ENCODE data around the gene PIP4K2C. TPM values are rescaled to one million over a fixed set of nuclear protein-coding genes. Genes with fewer than 3 reads are reported as not detected.
A peak's percentile ranks its signal among the peaks of the same experiment; 100 is the strongest.

PIP4K2C gene
- total RNA-seq, 1 donor = 19.4 TPM

- TF ChIP-seq CTCF (IDR thresholded peaks at IDR 0.05; ENCODE audit: insufficient read depth, low read length) = no peak
- H3K4me3 ChIP-seq (ENCODE audit: low read depth, low read length) = no peak overlapping the region
- DNase-seq (ENCODE audit: low read depth) = no peak
These were observed 28.6 kb downstream of the PIP4K2C start for GRCh38 chr12:57619434-57620244.

DNA sequence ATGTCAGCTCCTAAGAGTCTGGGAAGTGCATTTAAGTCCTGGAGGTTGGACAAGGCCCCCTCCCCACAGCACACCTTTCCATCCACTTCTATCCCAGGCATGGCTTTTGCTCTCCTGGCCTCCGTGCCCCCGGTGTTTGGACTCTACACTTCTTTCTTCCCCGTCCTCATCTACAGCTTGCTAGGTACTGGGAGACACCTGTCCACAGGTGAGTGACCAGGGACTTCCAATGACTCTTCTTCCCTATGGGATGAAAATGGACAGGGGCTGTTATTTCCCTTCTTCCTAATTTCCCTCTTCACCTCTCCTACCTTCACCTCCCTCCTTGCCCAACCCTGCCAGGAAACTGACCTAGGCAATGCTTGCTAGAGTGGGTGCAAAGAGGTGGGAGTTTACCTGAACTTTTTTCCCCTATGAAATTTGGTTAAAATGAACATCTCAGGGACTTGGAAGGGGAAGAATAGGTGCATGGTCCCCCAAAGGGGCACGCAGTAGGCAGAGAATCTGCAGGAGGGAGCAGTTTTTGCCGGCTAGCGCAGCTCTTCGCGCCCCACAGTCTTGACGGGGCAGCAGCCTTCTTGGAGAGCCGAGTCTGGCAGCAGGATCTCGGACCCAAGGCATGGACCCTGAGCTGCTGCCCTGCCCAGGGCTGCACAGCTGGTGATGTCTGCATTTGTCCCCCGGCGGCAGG lies 29.4 kb downstream of the PIP4K2C start:
- no peak for TF ChIP-seq CTCF (IDR thresholded peaks at IDR 0.05; ENCODE audit: insufficient read depth, low read length)
- no peak for DNase-seq (ENCODE audit: low read depth)
- no peak overlapping the region for H3K4me3 ChIP-seq (ENCODE audit: low read depth, low read length)

DNA sequence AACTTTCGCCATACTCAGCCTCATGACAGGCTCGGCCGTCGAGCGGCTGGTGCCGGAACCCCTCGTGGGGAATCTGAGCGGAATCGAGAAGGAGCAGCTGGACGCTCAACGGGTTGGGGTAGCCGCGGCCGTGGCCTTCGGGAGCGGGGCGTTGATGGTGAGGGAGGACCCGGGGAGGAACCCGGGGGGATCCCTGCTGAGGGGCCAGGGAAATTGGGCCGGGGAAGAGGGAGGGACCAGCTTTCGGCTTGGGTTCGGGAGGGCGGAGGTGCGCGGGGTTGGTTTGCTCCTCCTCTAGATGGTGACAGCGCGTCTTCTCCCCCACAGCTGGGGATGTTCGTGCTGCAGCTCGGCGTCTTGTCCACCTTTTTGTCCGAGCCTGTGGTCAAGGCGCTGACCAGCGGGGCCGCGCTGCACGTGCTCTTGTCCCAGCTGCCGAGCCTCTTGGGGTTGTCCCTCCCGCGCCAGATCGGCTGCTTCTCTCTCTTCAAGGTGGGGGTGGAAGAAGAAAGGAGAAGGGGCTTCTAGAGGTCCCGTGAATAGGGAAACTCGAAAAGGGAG lies 30.0 kb downstream of the PIP4K2C start:
- TF ChIP-seq CTCF (IDR thresholded peaks at IDR 0.05; ENCODE audit: insufficient read depth, low read length) = no peak
- no peak for DNase-seq (ENCODE audit: low read depth)
- peak overlapping the region; percentile 56 for H3K4me3 ChIP-seq (ENCODE audit: low read depth, low read length)

DNA sequence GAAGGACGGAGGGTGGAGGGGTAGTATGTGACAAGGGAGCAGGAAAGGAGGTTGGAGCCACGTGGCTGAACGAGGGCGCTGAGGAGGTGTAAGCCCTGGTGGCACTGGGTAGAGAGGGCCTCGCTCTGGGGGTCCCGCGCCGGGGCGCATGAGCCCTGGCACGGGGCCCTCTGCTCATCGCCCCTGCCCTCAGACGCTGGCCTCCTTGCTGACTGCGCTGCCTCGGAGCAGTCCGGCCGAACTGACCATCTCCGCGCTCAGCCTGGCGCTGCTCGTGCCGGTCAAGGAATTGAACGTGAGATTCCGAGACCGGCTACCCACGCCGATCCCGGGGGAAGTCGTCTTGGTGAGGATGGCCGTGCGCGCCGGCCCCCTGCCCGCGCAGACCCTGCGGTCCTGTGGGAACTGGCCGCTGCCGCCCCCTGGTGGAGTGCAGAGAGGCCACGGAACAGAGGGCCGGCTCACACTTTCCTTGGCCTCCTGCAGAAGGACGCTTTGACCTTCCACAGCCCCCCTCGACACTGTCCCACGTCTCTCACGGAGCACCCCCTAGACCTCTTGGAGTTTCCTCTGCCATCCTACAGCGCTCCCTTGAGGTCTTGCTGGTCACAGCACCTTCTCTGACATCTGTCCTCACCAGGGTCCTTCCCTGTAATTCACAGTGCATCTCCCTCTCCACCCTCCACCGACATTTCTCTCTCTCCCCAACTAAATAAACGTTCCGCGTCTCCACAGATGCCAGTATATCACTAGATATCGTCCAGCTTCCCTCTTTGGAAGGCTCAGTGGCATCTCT lies 30.7 kb downstream of the PIP4K2C start:
- H3K4me3 ChIP-seq (ENCODE audit: low read depth, low read length) = peak overlapping the region; percentile 56
- peak; percentile 94 for TF ChIP-seq CTCF (IDR thresholded peaks at IDR 0.05; ENCODE audit: insufficient read depth, low read length)
- DNase-seq (ENCODE audit: low read depth) = peak; percentile 34

DNA sequence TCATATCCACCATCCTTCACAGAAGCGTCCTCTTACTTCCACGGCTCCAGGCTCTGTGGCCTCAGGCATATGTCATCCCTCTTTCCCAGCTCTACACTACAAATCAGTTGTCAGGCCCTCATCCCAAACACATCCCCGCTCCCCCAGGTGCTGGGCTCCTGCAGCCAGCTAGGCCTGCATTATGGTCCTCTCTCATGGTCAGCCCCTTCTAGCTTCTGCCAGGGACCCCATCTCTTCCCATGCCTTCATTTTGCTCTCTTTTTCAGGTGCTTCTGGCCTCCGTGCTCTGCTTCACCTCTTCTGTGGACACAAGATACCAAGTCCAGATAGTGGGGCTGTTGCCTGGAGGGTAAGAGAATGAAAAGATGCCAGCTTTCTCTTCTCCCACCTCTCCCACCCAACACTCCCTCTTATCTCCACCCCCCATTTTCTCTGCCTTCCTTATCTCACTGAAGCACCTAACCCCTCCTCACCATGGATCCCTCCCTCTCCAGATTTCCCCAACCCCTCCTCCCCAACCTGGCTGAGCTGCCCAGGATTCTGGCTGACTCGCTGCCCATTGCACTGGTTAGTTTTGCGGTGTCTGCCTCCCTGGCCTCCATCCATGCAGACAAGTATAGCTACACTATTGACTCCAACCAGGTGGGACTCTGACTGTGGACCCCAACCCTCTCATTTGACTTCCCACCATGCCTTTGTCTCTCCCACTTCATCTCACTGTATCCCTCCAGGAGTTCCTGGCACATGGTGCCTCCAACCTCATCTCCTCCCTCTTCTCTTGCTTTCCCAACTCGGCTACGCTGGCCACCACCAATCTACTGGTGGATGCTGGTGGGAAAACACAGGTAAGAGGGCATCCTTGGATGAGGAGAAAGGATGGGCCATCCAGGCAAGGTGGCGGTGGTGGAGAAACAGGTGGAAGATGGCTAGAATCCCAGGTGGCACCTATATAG lies 31.6 kb downstream of the PIP4K2C start:
- DNase-seq (ENCODE audit: low read depth) = no peak
- TF ChIP-seq CTCF (IDR thresholded peaks at IDR 0.05; ENCODE audit: insufficient read depth, low read length) = no peak
- H3K4me3 ChIP-seq (ENCODE audit: low read depth, low read length) = no peak overlapping the region

All from fibroblast of the aortic adventitia (primary cell).